Stimulated activated CD4-positive, alpha-beta T cell treated with anti-CD3 and anti-CD28 coated beads, Interleukin-12 subunit alpha, Interleukin-12 subunit beta, amount 100 ng/mL, for 48 hours (primary cell): Measurements from ENCODE around the gene NPDC1.

Experiments
- DNase-seq, 3 donors: peaks; one replicate each; pipeline ENCODE4 v3.0.0-alpha.2; 2020; ENCODE audit warnings: low read depth in 2 of 3, low spot score in 1 of 3

Gene NPDC1

GRCh38 chr9:137046088-137046787 lies at the start of gene NPDC1:
NPDC1 (minus strand) TSS chr9:137046177; CDS start chr9:137045989, 188 bp downstream.
- peak; percentile 60 to 82 (median 82) for DNase-seq

- no peak for DNase-seq
Measured at GRCh38 chr9:137089232-137089947, 43.4 kb upstream of the NPDC1 start.

GRCh38 chr9:137088121-137088520 lies 42.1 kb upstream of the NPDC1 start:
- DNase-seq = no peak

- no peak for DNase-seq
Measured at GRCh38 chr9:137087409-137087925, 41.5 kb upstream of the NPDC1 start.

GRCh38 chr9:137086531-137087408 lies 40.8 kb upstream of the NPDC1 start, which contains the start of gene MAN1B1:
MAN1B1 (plus strand) TSS chr9:137086985; CDS start chr9:137087000, 15 bp downstream.
- DNase-seq = peak; percentile 97 to 100 (median 99)

- no peak for DNase-seq
Measured at GRCh38 chr9:137085920-137086530, 40.0 kb upstream of the NPDC1 start.

- DNase-seq = no peak
Measured at GRCh38 chr9:137084526-137084925, 38.5 kb upstream of the NPDC1 start.

- DNase-seq = no peak
Measured at GRCh38 chr9:137083394-137084004, 37.5 kb upstream of the NPDC1 start.

- DNase-seq = no peak
Measured at GRCh38 chr9:137082925-137083290, 36.9 kb upstream of the NPDC1 start.

GRCh38 chr9:137082222-137082924 lies 36.4 kb upstream of the NPDC1 start:
- DNase-seq = no peak

GRCh38 chr9:137080260-137081122 lies 34.5 kb upstream of the NPDC1 start:
- no peak for DNase-seq

- DNase-seq = no peak
Measured at GRCh38 chr9:137079401-137079787, 33.4 kb upstream of the NPDC1 start.

- no peak for DNase-seq
Measured at GRCh38 chr9:137078701-137079400, 32.9 kb upstream of the NPDC1 start.

GRCh38 chr9:137077758-137078693 lies 32.0 kb upstream of the NPDC1 start:
- no peak for DNase-seq

- no peak for DNase-seq
Measured at GRCh38 chr9:137077010-137077747, 31.2 kb upstream of the NPDC1 start, which contains the start of gene UAP1L1. UAP1L1 (plus strand) TSS chr9:137077517; CDS start chr9:137077533, 16 bp downstream.

GRCh38 chr9:137076636-137077009 lies 30.6 kb upstream of the NPDC1 start:
- no peak for DNase-seq
